Erythroblast (primary cell): ENCODE results near the gene MAN2C1.

Source experiments
- GATA1 ChIP-seq: IDR thresholded peaks from 2 replicates; pipeline ENCODE4 v1.6.1; 2011; ENCODE audit warnings: low read depth, mild to moderate bottlenecking, control low read depth, low read length, moderate library complexity
- POLR2A ChIP-seq: IDR thresholded peaks from 2 replicates; pipeline ENCODE4 v1.6.1; 2011; ENCODE audit warnings: mild to moderate bottlenecking, low read length

DNA sequence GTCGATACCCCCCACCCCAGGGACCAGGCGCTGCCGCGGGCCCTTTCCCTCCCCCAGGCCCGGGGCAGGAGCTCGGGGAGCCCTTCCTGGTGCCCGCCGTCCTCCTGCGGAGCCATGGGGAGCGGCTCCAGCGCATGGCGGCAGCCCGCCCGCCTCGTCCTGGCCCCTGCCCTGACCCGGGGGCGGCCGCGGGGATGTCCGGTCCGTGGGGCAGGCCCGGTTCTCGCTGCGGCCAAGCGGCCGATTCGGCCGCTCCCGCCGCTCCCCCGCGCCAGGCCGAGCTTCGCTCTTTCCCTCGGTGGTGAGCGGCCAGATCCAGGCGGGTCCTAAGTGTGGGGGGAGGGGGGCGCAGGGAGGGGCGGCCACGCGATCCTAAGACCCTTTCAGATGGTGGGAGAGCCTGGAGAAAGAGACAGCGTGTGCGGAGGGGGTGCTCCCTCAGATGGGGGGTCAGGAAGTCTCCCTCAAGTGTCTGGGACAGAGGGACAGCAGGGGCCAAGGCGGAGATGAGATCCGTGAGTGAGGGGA is 20.3 kb downstream of the MAN2C1 start:
- TF ChIP-seq GATA1 (no peak), POLR2A (no peak)
